Measurements from ENCODE around the gene APOBEC2. TPM values are rescaled to one million over a fixed set of nuclear protein-coding genes. Genes with fewer than 3 reads are reported as not detected.

Gene APOBEC2
- polyA plus RNA-seq, 1 donor (not counting 4 experiments of a cell fraction or from before 2014, with no cell fraction given) = 0.05 TPM

DNA sequence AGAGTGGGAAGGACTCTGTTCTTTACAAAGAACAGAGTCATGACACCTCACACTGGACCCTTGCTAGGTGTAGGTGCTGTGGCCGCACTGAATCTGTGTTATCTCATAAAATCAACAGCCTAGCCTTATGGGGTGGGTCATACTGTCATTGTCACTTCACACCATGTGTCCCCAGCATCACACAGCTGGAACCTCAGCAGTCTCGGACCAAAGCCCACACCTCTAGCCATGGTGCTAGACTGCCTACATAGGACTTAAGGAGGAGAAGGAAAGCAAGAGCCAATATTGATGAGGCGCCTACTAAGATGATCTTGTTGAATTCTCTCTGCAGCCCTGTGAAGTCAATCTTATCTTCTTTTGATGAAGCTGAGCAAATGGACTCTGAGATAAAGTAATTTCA, 45.0 kb upstream of the APOBEC2 start:
- Histone ChIP-seq H4K20me1 (ENCODE audit: control insufficient read depth, extremely low read depth, insufficient read depth, low read length) (no peaks in the 10 kb centered on the region), H3K36me3 (ENCODE audit: control insufficient read depth in 2 of 2, extremely low read depth in 1 of 2, insufficient read depth in 2 of 2, low read length in 2 of 2) (no peaks in the 10 kb centered on the region), H3K27me3 (ENCODE audit: control insufficient read depth, extremely low read depth, insufficient read depth, low read length) (peaks cover 6% of the 10 kb centered on the region), H3K9ac (ENCODE audit: control insufficient read depth, extremely low read depth, insufficient read depth, low read length) (no peak overlapping the region), H3K9me3 (ENCODE audit: control insufficient read depth, low read depth, low read length) (no peaks in the 10 kb centered on the region), H3K4me1 (ENCODE audit: control insufficient read depth, extremely low read depth, insufficient read depth, low read length) (no peaks in the 10 kb centered on the region), H3K9me1 (ENCODE audit: control insufficient read depth, extremely low read depth, insufficient read depth, low read length) (no peaks in the 10 kb centered on the region), H3K4me3 (ENCODE audit: control insufficient read depth in 2 of 3, extremely low read depth in 1 of 3, insufficient read depth in 2 of 3, low read depth in 1 of 3, low read length in 3 of 3) (no peak overlapping the region), H3K79me2 (ENCODE audit: control insufficient read depth, insufficient read depth, low read length) (no peaks in the 10 kb centered on the region), H3K27ac (ENCODE audit: control insufficient read depth, insufficient read depth, low read length) (no peak overlapping the region), H2AFZ (ENCODE audit: control insufficient read depth, low read length) (no peak overlapping the region), H3K4me2 (ENCODE audit: control insufficient read depth, extremely low read depth, insufficient read depth, low read depth, low read length) (no peak overlapping the region)
- TF ChIP-seq, protein P1, sequence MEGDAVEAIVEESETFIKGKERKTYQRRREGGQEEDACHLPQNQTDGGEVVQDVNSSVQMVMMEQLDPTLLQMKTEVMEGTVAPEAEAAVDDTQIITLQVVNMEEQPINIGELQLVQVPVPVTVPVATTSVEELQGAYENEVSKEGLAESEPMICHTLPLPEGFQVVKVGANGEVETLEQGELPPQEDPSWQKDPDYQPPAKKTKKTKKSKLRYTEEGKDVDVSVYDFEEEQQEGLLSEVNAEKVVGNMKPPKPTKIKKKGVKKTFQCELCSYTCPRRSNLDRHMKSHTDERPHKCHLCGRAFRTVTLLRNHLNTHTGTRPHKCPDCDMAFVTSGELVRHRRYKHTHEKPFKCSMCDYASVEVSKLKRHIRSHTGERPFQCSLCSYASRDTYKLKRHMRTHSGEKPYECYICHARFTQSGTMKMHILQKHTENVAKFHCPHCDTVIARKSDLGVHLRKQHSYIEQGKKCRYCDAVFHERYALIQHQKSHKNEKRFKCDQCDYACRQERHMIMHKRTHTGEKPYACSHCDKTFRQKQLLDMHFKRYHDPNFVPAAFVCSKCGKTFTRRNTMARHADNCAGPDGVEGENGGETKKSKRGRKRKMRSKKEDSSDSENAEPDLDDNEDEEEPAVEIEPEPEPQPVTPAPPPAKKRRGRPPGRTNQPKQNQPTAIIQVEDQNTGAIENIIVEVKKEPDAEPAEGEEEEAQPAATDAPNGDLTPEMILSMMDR (optimal IDR thresholded peaks at IDR 0.05 in 1 of 3, IDR thresholded peaks at IDR 0.05 in 1 of 3, conservative IDR thresholded peaks at IDR 0.05 in 1 of 3; ENCODE audit: extremely low read depth in 1 of 3, insufficient read depth in 2 of 3, low read length in 3 of 3) = no peak
- no peak for TF ChIP-seq EZH2 (IDR thresholded peaks at IDR 0.05; ENCODE audit: low read length)
- dilution Hi-C loops (cut with MboI; ENCODE audit: extremely low pct_ligation_motif_present, low sequenced_read_pairs) = no loop called here
- DNase-seq (ENCODE audit: low read depth, low spot score) = no peak
- no peak for FAIRE-seq

DNA sequence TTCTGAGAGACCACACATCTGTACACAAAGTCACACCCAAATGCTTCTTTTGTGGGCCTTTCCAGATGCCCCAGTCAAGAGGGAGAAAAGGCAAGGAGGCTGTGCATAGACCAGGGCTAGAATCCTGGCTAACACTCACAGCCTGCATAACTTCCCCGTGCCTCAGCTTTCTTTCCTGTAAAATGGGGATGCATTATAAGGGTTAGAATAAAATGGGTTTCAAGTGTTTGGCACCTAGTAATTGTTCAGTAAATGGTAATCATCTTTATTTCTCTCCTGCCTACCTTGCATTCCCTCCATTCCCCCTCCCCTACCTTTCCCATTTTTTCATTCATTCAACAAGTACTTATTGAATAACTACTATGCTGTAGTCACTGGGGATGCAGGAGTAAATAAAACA, 43.3 kb upstream of the APOBEC2 start:
- H3K9ac ChIP-seq (ENCODE audit: control insufficient read depth, extremely low read depth, insufficient read depth, low read length) = no peak overlapping the region
- H3K27me3 ChIP-seq (ENCODE audit: control insufficient read depth, extremely low read depth, insufficient read depth, low read length) = no peaks in the 10 kb centered on the region
- no peak overlapping the region for H3K27ac ChIP-seq (ENCODE audit: control insufficient read depth, insufficient read depth, low read length)
- H2AFZ ChIP-seq (ENCODE audit: control insufficient read depth, low read length) = no peak overlapping the region
- H3K4me2 ChIP-seq (ENCODE audit: control insufficient read depth, extremely low read depth, insufficient read depth, low read depth, low read length) = no peak overlapping the region
- no peak overlapping the region for H3K4me3 ChIP-seq (ENCODE audit: control insufficient read depth in 2 of 3, extremely low read depth in 1 of 3, insufficient read depth in 2 of 3, low read depth in 1 of 3, low read length in 3 of 3)
- no peaks in the 10 kb centered on the region for H3K9me3 ChIP-seq (ENCODE audit: control insufficient read depth, low read depth, low read length)
- TF ChIP-seq EZH2 (IDR thresholded peaks at IDR 0.05; ENCODE audit: low read length) = no peak
- TF ChIP-seq, protein P1 (optimal IDR thresholded peaks at IDR 0.05 in 1 of 3, IDR thresholded peaks at IDR 0.05 in 1 of 3, conservative IDR thresholded peaks at IDR 0.05 in 1 of 3; ENCODE audit: extremely low read depth in 1 of 3, insufficient read depth in 2 of 3, low read length in 3 of 3) = no peak
- DNase-seq (ENCODE audit: low read depth, low spot score) = no peak
- no peaks in the 10 kb centered on the region for H3K9me1 ChIP-seq (ENCODE audit: control insufficient read depth, extremely low read depth, insufficient read depth, low read length)
- H3K79me2 ChIP-seq (ENCODE audit: control insufficient read depth, insufficient read depth, low read length) = no peaks in the 10 kb centered on the region
- H3K36me3 ChIP-seq (ENCODE audit: control insufficient read depth in 2 of 2, extremely low read depth in 1 of 2, insufficient read depth in 2 of 2, low read length in 2 of 2) = no peaks in the 10 kb centered on the region
- no peaks in the 10 kb centered on the region for H3K4me1 ChIP-seq (ENCODE audit: control insufficient read depth, extremely low read depth, insufficient read depth, low read length)
- no peak for FAIRE-seq
- no peaks in the 10 kb centered on the region for H4K20me1 ChIP-seq (ENCODE audit: control insufficient read depth, extremely low read depth, insufficient read depth, low read length)
- dilution Hi-C loops (cut with MboI; ENCODE audit: extremely low pct_ligation_motif_present, low sequenced_read_pairs) = no loop called here
